Measurements from ENCODE around the gene TM2D1.

DNA sequence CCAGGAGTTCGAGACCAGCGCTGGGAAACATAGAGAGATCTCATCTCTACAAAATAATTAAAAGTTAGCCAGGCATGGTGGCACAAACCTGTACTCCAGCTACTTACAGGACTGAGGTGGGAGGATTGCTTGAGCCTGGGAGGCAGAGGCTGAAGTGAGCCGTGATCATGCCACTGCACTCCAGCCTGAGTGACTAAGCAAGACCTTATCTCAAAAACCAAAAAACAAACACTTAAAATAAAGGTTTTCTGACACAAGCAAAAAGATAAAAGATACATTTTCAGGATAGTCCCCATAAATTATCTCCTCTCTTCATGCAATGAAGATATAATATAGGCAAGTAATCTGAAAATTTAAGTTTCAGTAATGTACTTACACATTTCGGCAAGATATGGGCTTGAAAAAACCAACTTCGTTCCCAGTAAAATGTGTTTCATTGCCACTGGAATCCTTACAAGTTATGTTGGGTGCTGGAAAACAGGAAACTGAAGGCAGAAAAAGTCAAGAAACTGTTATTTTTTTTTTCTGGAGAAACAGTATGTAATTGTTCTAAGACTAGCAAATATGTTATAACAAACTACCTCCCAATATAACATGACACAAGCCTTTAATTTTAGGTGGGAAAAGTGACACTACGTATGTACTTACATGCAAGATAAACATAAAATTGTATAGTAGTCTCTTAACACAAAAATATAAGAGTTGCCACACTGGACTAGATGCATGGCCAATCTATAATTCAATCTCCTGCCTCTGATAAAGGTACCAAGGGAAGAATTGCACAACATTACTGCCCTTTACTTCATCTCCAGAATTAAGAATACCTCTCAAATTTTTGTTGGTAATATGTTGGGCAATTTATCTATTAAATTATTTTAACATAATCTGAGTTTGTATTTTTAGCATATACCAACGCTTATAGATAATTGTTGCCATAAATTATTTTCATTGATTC, 15.7 kb downstream of the TM2D1 start:
- TF ChIP-seq CTCF (conservative IDR thresholded peaks at IDR 0.05) (no peak), ZFX (IDR thresholded peaks at IDR 0.05) (no peak)
